ENCODE measurements around the gene AGTPBP1. TPM values are rescaled to one million over a fixed set of nuclear protein-coding genes. Genes with fewer than 3 reads are reported as not detected.
"Not testable (repeated sequence)": the region's sequence is repeated elsewhere in the genome, so short reads cannot be mapped to it uniquely, and the experiment has no call there.

The AGTPBP1 gene
- total RNA-seq, 1 experiment from 2014 or later = 34.4 TPM

DNA sequence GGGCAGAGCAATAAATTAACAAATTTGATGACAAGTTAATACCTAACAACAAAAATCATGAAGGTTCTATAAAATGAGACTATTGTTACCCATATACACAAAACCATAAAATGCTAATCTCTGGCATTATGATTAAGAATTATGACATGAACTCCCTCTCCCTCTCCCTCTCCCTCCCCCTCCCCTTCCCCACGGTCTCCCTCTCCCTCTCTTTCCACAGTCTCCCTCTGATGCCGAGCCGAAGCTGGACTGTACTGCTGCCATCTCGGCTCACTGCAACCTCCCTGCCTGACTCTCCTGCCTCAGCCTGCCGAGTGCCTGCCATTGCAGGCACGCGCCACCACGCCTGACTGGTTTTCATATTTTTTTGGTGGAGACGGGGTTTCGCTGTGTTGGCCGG lies 168.8 kb downstream of the AGTPBP1 start:
- not testable (repeated sequence) for H3K27me3 ChIP-seq; H3K27ac ChIP-seq; H3K4me3 ChIP-seq; H3K4me1 ChIP-seq; H3K9me3 ChIP-seq (replicated peaks); H3K36me3 ChIP-seq; DNase-seq

DNA sequence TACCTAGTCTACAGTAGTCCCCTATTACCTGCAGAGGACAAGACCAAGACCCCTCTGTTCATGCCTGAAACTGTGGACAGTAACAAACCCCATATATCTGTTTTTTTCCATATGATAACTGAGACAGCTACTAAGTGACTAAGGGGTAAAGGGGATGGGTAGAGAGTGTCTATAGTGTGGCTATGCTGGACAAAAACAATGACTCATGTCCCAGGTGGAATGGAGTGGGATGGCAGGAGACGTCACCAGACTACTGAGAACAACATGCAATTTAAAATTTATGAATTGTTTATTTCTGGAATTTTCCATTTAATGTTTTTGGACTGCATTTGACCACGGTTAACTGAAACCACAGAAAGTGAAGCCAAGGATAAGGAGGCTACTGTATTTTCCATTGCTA lies 171.8 kb downstream of the AGTPBP1 start:
- no peak for DNase-seq

DNA sequence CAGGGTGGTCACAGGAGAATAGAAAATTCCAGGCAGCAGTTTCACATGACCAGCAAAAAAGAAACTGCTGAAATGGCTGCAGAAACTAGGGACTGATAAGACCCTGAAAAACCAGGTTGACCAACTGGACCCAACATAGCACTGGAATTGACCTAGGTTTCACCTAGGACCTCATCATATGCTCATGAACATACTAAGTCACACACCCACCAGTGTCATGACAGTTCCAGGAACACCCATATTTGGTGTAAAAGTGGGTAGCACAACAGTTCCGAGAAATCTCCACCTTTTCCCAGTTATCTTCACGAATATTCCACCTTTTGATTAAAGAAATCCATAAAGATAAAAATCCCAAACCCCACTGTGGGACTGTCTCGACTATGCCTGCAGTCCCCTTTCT lies 182.2 kb downstream of the AGTPBP1 start:
- Histone ChIP-seq H3K27ac (no peak overlapping the region), H3K4me1 (no peaks in the 10 kb centered on the region), H3K9me3 (replicated peaks) (no peaks in the 10 kb centered on the region), H3K36me3 (no peaks in the 10 kb centered on the region; the same call in 1 of the 2 replicates), H3K27me3 (no peaks in the 10 kb centered on the region), H3K4me3 (no peak overlapping the region)
- DNase-seq = no peak

More for the DNA sequence above, 171.8 kb downstream of the AGTPBP1 start:
- Histone ChIP-seq H3K9me3 (replicated peaks) (no peaks in the 10 kb centered on the region), H3K36me3 (no peaks in the 10 kb centered on the region), H3K4me1 (no peaks in the 10 kb centered on the region), H3K27ac (no peak overlapping the region), H3K4me3 (no peak overlapping the region), H3K27me3 (no peaks in the 10 kb centered on the region)

DNA sequence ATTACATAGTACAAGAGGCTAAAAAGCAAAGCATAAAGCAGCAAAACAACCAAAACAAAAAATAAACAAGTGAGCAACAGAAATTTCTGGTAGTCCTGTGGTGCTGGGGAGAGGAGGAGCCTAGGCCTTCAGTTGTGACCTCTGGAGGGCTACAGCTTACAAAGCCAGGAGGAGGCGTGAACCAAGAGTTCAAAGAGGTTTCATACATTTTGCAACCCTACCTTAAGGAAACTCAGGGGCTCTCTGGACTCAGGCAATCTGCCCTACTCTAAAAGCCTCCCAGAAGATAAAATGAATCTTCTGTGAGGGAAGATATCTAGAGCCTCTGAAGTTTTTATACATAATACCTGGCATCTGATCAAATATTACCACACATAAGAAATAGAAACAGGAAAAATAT lies 187.4 kb downstream of the AGTPBP1 start:
- Histone ChIP-seq H3K4me3 (no peak overlapping the region), H3K27me3 (no peaks in the 10 kb centered on the region), H3K36me3 (no peaks in the 10 kb centered on the region; the same call in 1 of the 2 replicates), H3K9me3 (replicated peaks) (no peaks in the 10 kb centered on the region), H3K4me1 (no peaks in the 10 kb centered on the region), H3K27ac (no peak overlapping the region)
- no peak for DNase-seq

DNA sequence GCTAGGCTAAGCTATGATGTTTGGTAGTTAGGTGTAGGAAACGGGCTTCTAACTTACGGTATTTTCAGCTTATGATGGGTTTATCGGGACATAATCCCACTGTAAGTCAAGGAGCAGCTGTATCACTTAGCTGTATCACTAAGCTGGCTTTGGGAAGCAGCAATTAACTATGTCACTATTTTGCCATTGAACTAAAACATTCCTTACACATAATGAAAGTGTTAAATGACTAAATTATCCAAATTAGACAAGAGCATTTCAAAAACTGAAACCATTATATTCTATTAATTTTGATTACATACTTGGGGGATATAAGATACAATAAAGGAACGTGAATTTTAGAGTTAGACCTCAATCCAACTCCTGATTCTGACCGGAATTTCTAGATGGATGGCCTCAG lies 188.3 kb downstream of the AGTPBP1 start:
- Histone ChIP-seq H3K27ac (no peak overlapping the region), H3K27me3 (no peaks in the 10 kb centered on the region), H3K4me3 (no peak overlapping the region), H3K4me1 (no peaks in the 10 kb centered on the region), H3K36me3 (no peaks in the 10 kb centered on the region), H3K9me3 (replicated peaks) (no peaks in the 10 kb centered on the region)
- DNase-seq = no peak

DNA sequence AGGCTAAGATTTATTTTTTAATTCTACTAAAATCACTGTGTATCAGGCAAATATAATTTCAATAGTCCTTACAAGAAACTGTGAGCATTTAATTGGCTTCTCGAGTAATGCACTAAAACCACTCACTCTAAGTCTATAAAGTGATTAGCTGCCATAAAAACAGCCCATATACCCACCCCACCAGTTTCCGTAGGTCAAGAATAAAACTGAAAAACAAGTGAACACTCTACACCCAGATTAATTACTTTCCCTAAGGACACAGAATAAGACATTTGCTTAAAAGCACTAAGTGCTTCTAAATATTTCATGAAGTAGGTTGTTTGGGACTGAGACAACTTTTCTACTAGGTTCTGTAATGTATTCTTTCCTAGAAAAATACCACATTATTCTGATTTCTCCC lies 194.2 kb downstream of the AGTPBP1 start:
- Histone ChIP-seq H3K36me3 (no peaks in the 10 kb centered on the region), H3K4me3 (no peak overlapping the region), H3K27me3 (no peaks in the 10 kb centered on the region), H3K27ac (no peak overlapping the region), H3K4me1 (peaks cover 5% of the 10 kb centered on the region; the same call in 1 of the 2 replicates), H3K9me3 (replicated peaks) (no peaks in the 10 kb centered on the region)
- DNase-seq = no peak

DNA sequence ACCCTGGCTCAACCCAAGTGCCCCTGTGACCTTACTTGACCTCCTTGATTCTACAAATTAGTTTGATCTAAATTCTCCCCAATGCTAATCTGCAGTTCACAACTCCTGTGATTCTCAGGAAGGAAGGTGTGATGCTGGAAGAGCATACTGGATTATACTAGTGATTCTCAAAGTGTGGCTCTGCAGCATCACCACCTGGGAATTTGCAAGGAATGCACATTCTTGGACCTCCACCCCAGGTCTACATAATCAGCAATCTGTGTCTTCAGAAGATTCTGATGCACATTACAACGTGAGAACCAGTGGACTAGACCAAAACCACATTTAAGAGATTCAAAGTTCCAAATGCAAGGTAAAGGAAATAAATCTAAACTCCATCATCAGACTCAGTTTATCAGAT lies 198.6 kb downstream of the AGTPBP1 start:
- Histone ChIP-seq H3K36me3 (no peaks in the 10 kb centered on the region), H3K9me3 (replicated peaks) (no peaks in the 10 kb centered on the region)
- DNase-seq = no peak

DNA sequence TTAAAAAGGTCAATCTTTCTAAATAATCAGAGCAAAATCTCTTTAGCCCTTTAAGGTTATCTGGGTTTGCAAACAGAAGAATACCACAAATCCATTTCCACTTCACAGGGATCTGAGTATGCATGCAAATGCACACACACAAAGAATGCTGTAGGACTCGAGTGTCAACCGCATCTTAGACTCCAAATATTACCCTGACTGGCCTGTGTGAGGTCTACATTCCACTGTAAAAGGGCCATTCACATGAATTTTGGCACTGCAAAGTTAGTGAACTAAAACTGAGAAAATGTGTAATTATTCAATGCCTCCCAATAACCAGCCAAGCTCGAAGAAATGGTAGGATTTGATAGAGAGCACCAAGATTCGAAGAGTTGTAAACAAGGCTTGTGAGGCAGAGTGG lies 199.9 kb downstream of the AGTPBP1 start:
- no peak overlapping the region for H3K4me3 ChIP-seq
- no peaks in the 10 kb centered on the region for H3K9me3 ChIP-seq (replicated peaks)
- peaks cover 23% of the 10 kb centered on the region for H3K4me1 ChIP-seq
- no peaks in the 10 kb centered on the region for H3K36me3 ChIP-seq
- H3K27ac ChIP-seq = no peak overlapping the region
- no peaks in the 10 kb centered on the region for H3K27me3 ChIP-seq
- DNase-seq = peak; percentile 70 to 83

More for the DNA sequence above, 198.6 kb downstream of the AGTPBP1 start:
- H3K27me3 ChIP-seq = no peaks in the 10 kb centered on the region
- H3K4me1 ChIP-seq = peaks cover 23% of the 10 kb centered on the region
- H3K4me3 ChIP-seq = no peak overlapping the region
- no peak overlapping the region for H3K27ac ChIP-seq

DNA sequence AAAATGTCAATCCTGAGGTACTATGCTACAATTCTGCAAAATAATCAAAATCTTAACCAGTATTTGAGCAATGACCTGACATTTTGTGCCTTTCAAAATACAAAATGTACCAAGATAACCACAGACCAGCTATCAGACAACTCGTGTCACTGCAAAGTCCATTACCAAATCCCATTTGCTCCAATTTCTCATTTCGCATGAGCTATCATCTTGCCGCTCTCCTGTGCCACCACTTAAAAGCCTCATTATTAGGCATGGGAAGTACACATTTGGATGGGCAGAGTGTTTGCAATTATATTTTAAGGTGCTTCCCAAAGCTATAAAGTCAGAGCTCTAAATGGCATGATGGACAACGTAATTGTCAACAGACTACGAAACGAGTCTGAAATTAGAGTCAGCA lies 205.2 kb downstream of the AGTPBP1 start:
- Histone ChIP-seq H3K4me1 (peaks cover 8% of the 10 kb centered on the region), H3K36me3 (no peaks in the 10 kb centered on the region), H3K4me3 (no peak overlapping the region), H3K27ac (no peak overlapping the region), H3K9me3 (replicated peaks) (no peaks in the 10 kb centered on the region), H3K27me3 (0 out of 2 replicates have a peak, but pooled peaks cover 4% of the 10 kb centered on the region)
- DNase-seq = no peak

DNA sequence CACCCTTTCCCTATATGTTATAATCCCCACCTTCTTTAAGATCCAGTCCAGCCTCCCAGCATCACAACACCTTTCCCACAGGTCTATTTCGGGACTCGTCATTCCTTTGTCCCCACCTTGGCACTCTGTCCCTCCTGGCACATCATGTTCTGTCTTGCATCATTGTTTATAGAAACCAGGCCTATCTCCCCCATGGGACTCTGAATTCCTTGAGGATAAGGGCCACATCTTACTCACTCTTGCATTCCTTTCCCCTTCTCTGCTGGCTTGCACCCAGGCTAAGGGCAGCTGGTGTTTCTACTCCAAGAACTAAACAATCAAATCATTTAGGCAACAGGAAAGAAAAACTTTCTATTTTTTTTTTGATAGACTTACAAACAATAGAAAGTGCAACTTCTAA lies 205.7 kb downstream of the AGTPBP1 start:
- no peaks in the 10 kb centered on the region for H3K36me3 ChIP-seq
- H3K4me1 ChIP-seq = peaks cover 4% of the 10 kb centered on the region
- no peak for DNase-seq
- 0 out of 2 replicates have a peak, but pooled peaks cover 4% of the 10 kb centered on the region for H3K27me3 ChIP-seq
- no peaks in the 10 kb centered on the region for H3K9me3 ChIP-seq (replicated peaks)
- H3K4me3 ChIP-seq = no peak overlapping the region
- no peak overlapping the region for H3K27ac ChIP-seq

DNA sequence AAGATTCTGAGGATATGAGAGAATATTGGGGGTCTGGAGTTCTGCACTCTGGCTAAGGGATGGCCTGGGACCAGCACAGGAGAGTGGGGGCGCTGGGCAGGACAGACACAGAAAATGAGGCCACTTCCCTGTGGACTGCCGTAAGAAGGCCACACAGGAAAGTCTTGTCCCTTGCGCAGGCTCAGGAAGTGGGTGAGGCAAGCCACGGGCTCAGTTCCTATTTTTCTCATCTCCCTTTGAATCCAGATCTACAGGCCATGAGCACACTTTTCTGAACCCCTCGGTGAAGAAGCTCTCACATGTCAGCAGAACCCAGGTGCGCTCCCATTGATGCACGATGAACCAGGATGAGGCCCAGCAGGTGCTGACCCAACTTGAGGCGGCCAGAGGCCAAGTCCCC lies 207.4 kb downstream of the AGTPBP1 start:
- no peaks in the 10 kb centered on the region for H3K36me3 ChIP-seq
- no peak overlapping the region for H3K27ac ChIP-seq
- H3K4me3 ChIP-seq = no peak overlapping the region

DNA sequence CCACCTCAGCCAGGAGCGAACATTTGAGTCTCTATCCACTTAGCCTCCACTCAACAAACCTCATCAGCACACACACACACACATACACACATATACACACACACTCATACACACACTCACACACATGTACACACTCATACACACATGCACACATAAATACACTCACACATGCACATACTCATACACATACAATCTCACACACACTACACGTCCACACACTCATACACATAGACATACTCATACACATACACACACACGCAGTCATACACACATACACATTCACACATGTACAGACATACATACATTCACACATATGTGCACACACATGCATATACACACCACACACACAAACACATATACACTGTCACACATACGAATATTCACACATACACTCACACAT lies 208.2 kb downstream of the AGTPBP1 start:
- 0 out of 2 replicates have a peak, but pooled peaks cover 4% of the 10 kb centered on the region for H3K27me3 ChIP-seq
- H3K27ac ChIP-seq = no peak overlapping the region
- H3K9me3 ChIP-seq (replicated peaks) = no peaks in the 10 kb centered on the region
- no peak overlapping the region for H3K4me3 ChIP-seq
- DNase-seq = no peak
- no peaks in the 10 kb centered on the region; the same call in 1 of the 2 replicates for H3K4me1 ChIP-seq
- H3K36me3 ChIP-seq = no peaks in the 10 kb centered on the region

More for the DNA sequence above, 207.4 kb downstream of the AGTPBP1 start:
- no peak for DNase-seq
- H3K9me3 ChIP-seq (replicated peaks) = no peaks in the 10 kb centered on the region
- H3K4me1 ChIP-seq = no peaks in the 10 kb centered on the region; the same call in 1 of the 2 replicates
- H3K27me3 ChIP-seq = 0 out of 2 replicates have a peak, but pooled peaks cover 4% of the 10 kb centered on the region

DNA sequence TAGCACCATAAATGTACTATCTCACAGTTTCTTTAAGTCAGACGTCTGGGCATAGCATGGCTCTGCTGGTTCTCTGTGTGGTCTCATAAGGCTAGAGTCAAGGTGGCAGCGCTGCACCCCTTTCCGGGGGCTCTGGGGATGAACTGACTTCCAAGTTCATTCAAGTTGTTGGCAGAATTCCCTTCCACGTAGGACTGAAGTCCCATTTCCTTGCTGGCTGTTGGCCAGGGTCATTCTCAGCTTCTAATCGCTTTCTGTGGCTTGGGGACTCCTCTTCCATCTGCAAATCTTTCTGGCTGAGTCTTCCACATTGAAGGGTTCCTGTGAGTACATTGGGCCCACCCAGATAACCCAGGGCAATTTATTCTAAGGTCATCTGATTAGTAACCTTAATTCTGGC lies 211.0 kb downstream of the AGTPBP1 start:
- Histone ChIP-seq H3K4me1 (no peaks in the 10 kb centered on the region; the same call in 1 of the 2 replicates), H3K27ac (no peak overlapping the region), H3K4me3 (no peak overlapping the region), H3K36me3 (no peaks in the 10 kb centered on the region), H3K27me3 (0 out of 2 replicates have a peak, but pooled peaks cover 4% of the 10 kb centered on the region), H3K9me3 (replicated peaks) (no peaks in the 10 kb centered on the region)
- no peak for DNase-seq

DNA sequence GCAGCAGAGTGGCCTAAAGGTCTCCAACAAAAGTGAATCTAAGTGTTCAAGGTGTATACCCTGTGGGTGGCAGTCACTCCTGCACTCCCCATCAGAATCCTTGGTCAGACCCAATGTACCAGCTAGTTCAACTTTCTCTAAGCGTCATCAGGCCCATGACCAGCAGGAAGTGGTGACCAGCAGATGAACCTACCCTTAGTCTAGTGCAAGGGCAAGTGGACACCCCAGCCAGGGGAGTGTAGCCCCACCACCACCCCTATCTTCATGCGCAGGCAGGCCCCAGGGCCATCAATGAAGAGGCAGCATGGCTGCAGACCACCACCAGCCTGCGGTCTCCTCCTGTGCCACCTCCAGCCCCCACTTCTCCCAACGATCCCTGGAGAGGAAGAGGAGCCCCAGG lies 213.1 kb downstream of the AGTPBP1 start:
- no peaks in the 10 kb centered on the region for H3K9me3 ChIP-seq (replicated peaks)
- H3K36me3 ChIP-seq = no peaks in the 10 kb centered on the region
- H3K27ac ChIP-seq = no peak overlapping the region
- H3K4me1 ChIP-seq = no peaks in the 10 kb centered on the region
- no peak overlapping the region for H3K4me3 ChIP-seq
- DNase-seq = no peak
- 0 out of 2 replicates have a peak, but pooled peaks cover 4% of the 10 kb centered on the region for H3K27me3 ChIP-seq

DNA sequence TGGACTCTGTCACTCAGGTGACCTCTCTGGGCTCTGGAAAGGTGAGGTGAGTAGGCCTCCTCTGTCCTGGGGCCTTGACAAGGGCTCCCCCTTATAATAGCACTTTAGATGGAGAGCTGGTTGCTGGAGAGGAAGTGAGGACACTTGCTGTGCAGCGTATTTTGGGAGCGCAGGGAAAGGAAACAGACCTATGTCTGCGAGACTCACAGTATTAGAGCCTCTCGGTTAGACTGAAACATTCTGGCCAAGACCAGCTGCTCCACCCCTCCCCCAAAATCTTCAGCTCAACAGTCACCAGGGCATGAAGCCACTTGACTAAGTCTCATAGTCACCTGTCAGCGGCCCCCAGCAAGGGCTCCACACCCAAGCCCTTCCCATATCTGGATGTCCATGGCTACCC lies 213.6 kb downstream of the AGTPBP1 start:
- Histone ChIP-seq H3K36me3 (no peaks in the 10 kb centered on the region), H3K27ac (no peak overlapping the region), H3K9me3 (replicated peaks) (no peaks in the 10 kb centered on the region), H3K4me1 (no peaks in the 10 kb centered on the region), H3K27me3 (0 out of 2 replicates have a peak, but pooled peaks cover 4% of the 10 kb centered on the region), H3K4me3 (no peak overlapping the region)
- DNase-seq = no peak

DNA sequence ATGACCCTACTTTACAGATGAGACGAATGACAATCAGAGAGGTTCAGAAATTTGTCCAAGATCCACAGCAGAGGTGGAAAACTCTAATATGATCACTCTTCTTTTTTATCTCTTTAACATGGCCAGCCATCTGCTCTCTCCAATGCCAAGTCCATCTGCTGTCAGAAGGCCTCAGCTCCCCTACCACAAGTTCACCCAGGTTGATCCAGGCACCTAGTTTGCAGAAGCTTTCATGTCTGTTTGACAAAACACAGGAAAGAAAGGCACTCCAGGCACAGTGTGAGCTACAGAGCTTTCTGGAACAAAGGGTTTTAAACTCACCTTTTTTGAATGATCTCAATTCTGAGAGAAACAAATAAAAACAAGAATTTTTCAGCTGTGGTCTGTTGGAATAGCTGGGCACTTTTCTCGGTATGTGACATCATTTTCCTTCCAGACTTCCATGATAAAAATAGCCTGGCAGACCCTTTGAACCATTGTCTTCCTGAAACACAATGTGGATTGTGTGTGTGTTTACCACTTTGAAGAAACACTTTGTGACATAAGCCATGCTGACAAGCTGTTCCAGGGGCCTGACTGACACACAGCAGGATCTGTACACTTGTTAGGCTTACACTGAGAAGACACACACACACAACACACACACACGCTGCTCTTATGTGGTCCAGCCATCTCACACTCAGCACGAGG lies 214.3 kb downstream of the AGTPBP1 start:
- Histone ChIP-seq H3K27me3 (no peaks in the 10 kb centered on the region), H3K27ac (no peak overlapping the region), H3K36me3 (no peaks in the 10 kb centered on the region), H3K4me3 (no peak overlapping the region), H3K4me1 (no peaks in the 10 kb centered on the region), H3K9me3 (replicated peaks) (no peaks in the 10 kb centered on the region)
- DNase-seq = no peak

All from SJCRH30 (cell line).